GM12872 (cell line): ENCODE data around the gene ZNRF2.
A peak's percentile ranks its signal among the peaks of the same experiment; 100 is the strongest.

Experiments
- CTCF ChIP-seq: IDR thresholded peaks from 3 replicates; pipeline ENCODE4 v1.5.1; 2011; ENCODE audit warnings: low read depth, mild to moderate bottlenecking, low read length, moderate library complexity; ENCODE audit not compliant: insufficient read depth

Gene ZNRF2

GRCh38 chr7:30276203-30276900 is 8.0 kb upstream of the ZNRF2 start:
- peak; percentile 86 for TF ChIP-seq CTCF

- no peak for TF ChIP-seq CTCF
Observed at GRCh38 chr7:30278376-30278775, 6.0 kb upstream of the ZNRF2 start.

- TF ChIP-seq CTCF: no peak
Observed at GRCh38 chr7:30278849-30279652, 5.3 kb upstream of the ZNRF2 start.

- no peak for TF ChIP-seq CTCF
Observed at GRCh38 chr7:30279653-30279904, 4.8 kb upstream of the ZNRF2 start.

- TF ChIP-seq CTCF: no peak
Observed at GRCh38 chr7:30280631-30281030, 3.8 kb upstream of the ZNRF2 start.

GRCh38 chr7:30281263-30281662 is 3.1 kb upstream of the ZNRF2 start:
- TF ChIP-seq CTCF: no peak

- no peak for TF ChIP-seq CTCF
Observed at GRCh38 chr7:30281791-30282190, 2.6 kb upstream of the ZNRF2 start.
